T-cell (primary cell): ENCODE results near the gene TUBA1C. TPM values are rescaled to one million over a fixed set of nuclear protein-coding genes. Genes with fewer than 3 reads are reported as not detected.

ENCODE experiments used
- ATAC-seq, 4 experiments: fragments of 200-7000 bp in 3 of 4; fragments of 150-1000 bp in 1 of 4; cut with Tn5 transposase; replicated peaks in 1 of 4; 1 replicate in 3 of 4; 2 replicates in 1 of 4; pipeline ENCODE4 v1.10.0; 2021; ENCODE audit warnings: moderate library complexity in 3 of 4, mild to moderate bottlenecking in 2 of 4, moderate number of reproducible peaks in 1 of 4
- CTCF ChIA-PET, 2 donors: fragments of 300-600 bp; sonication (Branson Sonifier 250); formaldehyde crosslinking; loops; one replicate each; lab custom pipeline; 2022; ENCODE audit warnings: antibody characterized with exemption in 2 of 2; lab: Charles Lee
- POLR2A ChIA-PET, 2 donors: fragments of 300-600 bp; sonication (Branson Sonifier 250); formaldehyde crosslinking; loops; one replicate each; lab custom pipeline; 2022; ENCODE audit warnings: antibody characterized with exemption in 2 of 2; lab: Charles Lee
- DNase-seq, 35 experiments: peaks; one replicate each; pipeline versions ENCODE4 v3.0.0 to v3.0.0-alpha.2; 2013 to 2023
- H3K27ac ChIP-seq: one replicate; pipeline ENCODE4 v1.5.1; 2013; ENCODE audit warnings: low read length
- H3K27me3 ChIP-seq, 2 experiments: replicated peaks in 1 of 2; 1 replicate in 1 of 2; 2 replicates in 1 of 2; pipeline versions ENCODE4 v1.6.1 to v1.7.0; 2013; ENCODE audit warnings: low read length in 1 of 2, mixed read lengths in 1 of 2; ENCODE audit not compliant: control insufficient read depth in 2 of 2, insufficient read depth in 2 of 2; ENCODE audit errors: extremely low read depth in 1 of 2
- H3K36me3 ChIP-seq, 2 donors: 1 replicate in 1 of 2; 2 replicates in 1 of 2; pipeline versions ENCODE4 v1.6.1 to v1.7.0; 2013; ENCODE audit warnings: low read length in 1 of 2; ENCODE audit not compliant: control insufficient read depth in 2 of 2, insufficient read depth in 1 of 2; ENCODE audit errors: extremely low read depth in 1 of 2
- H3K4me1 ChIP-seq, 2 experiments: 1 replicate in 1 of 2; 2 replicates in 1 of 2; pipeline versions ENCODE4 v1.6.1 to v1.7.0; 2013; ENCODE audit warnings: low read length in 2 of 2, mixed read lengths in 1 of 2; ENCODE audit not compliant: insufficient read depth in 2 of 2, control insufficient read depth in 1 of 2; ENCODE audit errors: extremely low read depth in 1 of 2
- H3K4me3 ChIP-seq, 2 donors: 1 replicate in 1 of 2; 2 replicates in 1 of 2; pipeline versions ENCODE4 v1.5.1 to v1.7.0; 2013; ENCODE audit warnings: mild to moderate bottlenecking in 2 of 2, low read length in 1 of 2, moderate library complexity in 1 of 2; ENCODE audit not compliant: control insufficient read depth in 1 of 2; ENCODE audit errors: extremely low read depth in 1 of 2
- H3K9me3 ChIP-seq: 2 replicates; pipeline ENCODE4 v1.7.0; 2013
- H3K27ac Mint-ChIP-seq, 2 donors: one replicate each; pipeline ENCODE4 v1.8.0; 2020 to 2021; ENCODE audit warnings: mild to moderate bottlenecking in 2 of 2, mixed read lengths in 2 of 2
- H3K27me3 Mint-ChIP-seq, 2 donors: one replicate each; pipeline ENCODE4 v1.8.0; 2021 to 2022; ENCODE audit warnings: mixed read lengths in 2 of 2
- H3K36me3 Mint-ChIP-seq: one replicate; pipeline ENCODE4 v1.8.0; 2021; ENCODE audit warnings: mixed read lengths
- H3K4me1 Mint-ChIP-seq, 3 donors: one replicate each; pipeline ENCODE4 v1.8.0; 2020 to 2022; ENCODE audit warnings: mixed read lengths in 3 of 3, mild to moderate bottlenecking in 1 of 3
- H3K4me3 Mint-ChIP-seq, 3 donors: one replicate each; pipeline ENCODE4 v1.8.0; 2020 to 2022; ENCODE audit warnings: mild to moderate bottlenecking in 3 of 3, mixed read lengths in 3 of 3, moderate library complexity in 3 of 3
- H3K9me3 Mint-ChIP-seq, 3 donors: one replicate each; pipeline ENCODE4 v1.8.0; 2020 to 2022; ENCODE audit warnings: mixed read lengths in 3 of 3
- WGBS: methylation state at CpG from one replicate; pipeline ENCODE4 v1.1.5; 2013; ENCODE audit warnings: missing lambda C conversion rate; ENCODE audit not compliant: insufficient coverage; 5-methylcytosine and 5-hydroxymethylcytosine counted together
- total RNA-seq, 35 experiments: library from RNA in 6 of 35; stranded (reverse) in 6 of 35; fragments of 120-200 nt in 1 of 35; gene quantifications; one replicate each; pipeline versions ENCODE4 v1.2.1 to v1.2.4 and lab custom pipeline; 2013 to 2026

The TUBA1C gene
- total RNA-seq, 5 donors from 2014 or later (not counting 1 experiment from before 2014, with no cell fraction given): 16.4 to 53.7 (median 48.4) TPM

DNA sequence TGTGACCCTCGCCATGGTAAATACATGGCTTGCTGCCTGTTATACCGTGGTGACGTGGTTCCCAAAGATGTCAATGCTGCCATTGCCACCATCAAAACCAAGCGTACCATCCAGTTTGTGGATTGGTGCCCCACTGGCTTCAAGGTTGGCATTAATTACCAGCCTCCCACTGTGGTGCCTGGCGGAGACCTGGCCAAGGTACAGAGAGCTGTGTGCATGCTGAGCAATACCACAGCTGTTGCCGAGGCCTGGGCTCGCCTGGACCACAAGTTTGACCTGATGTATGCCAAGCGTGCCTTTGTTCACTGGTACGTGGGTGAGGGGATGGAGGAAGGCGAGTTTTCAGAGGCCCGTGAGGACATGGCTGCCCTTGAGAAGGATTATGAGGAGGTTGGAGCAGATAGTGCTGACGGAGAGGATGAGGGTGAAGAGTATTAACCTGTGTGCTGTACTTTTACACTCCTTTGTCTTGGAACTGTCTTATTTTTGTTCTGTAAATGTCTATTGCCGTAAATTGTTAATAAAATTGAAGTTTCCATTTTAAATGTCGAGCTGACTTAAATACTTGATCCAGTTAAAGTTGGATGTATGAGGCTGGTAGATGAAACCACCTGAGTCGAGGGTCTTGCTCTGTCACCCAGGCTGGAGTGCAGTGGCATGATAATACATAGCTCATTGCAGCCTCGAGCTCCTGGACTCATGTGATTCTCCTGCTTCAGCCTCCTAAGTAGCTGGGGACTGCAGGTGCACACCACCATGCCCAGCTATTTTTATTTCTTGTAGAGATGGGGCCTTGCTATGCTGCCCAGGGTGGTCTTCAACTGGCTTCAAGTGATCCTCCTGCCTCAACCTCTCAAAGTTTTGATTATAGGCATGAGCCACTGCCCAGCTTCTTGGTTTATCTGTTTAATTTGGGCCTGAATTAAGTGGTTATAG is 8.2 kb downstream of the TUBA1C start:
- ChIA-PET POLR2A (no interaction called here), CTCF (interaction anchor here (0.6 to 0.7 kb wide), 2 partner anchors 203 to 295 kb away, joined by 3 to 10 read pairs; partner anchors contain the start of gene RHEBL1 (in 1 of the 2))
- H3K27ac Mint-ChIP-seq: no peak overlapping the region
- H3K4me3 Mint-ChIP-seq: no peak overlapping the region
- H3K4me3 ChIP-seq: no peak overlapping the region
- H3K4me1 ChIP-seq: no peaks in the 10 kb centered on the region
- peaks cover 0 to 9% (median 3%) of the 10 kb centered on the region in 3 donors for H3K4me1 Mint-ChIP-seq
- DNase-seq: no peak
- ATAC-seq: no peak
- H3K27me3 ChIP-seq: no peaks in the 10 kb centered on the region
- no peaks in the 10 kb centered on the region for H3K9me3 ChIP-seq
- over 99% methylated on average over 11 of the region's 16 CpGs for WGBS
- H3K9me3 Mint-ChIP-seq: no peaks in the 10 kb centered on the region
- no peaks in the 10 kb centered on the region for H3K27me3 Mint-ChIP-seq
- H3K36me3 Mint-ChIP-seq: peaks cover 33% of the 10 kb centered on the region
- no peak overlapping the region for H3K27ac ChIP-seq
- peaks cover 3 to 28% of the 10 kb centered on the region in 2 donors for H3K36me3 ChIP-seq

- no peak overlapping the region for H3K27ac ChIP-seq
- H3K4me3 Mint-ChIP-seq: no peak overlapping the region
- peaks cover 0 to 6% (median 0%) of the 10 kb centered on the region in 3 donors for H3K4me1 Mint-ChIP-seq
- peaks cover 30% of the 10 kb centered on the region for H3K36me3 Mint-ChIP-seq
- H3K27me3 ChIP-seq: no peaks in the 10 kb centered on the region
- no peaks in the 10 kb centered on the region for H3K4me1 ChIP-seq
- H3K27ac Mint-ChIP-seq: no peak overlapping the region
- H3K4me3 ChIP-seq: no peak overlapping the region
- ChIA-PET POLR2A (no interaction called here), CTCF (interaction anchor here (0.6 to 0.7 kb wide), 2 partner anchors 204 to 296 kb away, joined by 3 to 10 read pairs; partner anchors contain the start of gene RHEBL1 (in 1 of the 2))
- WGBS: 60% methylated on average over 1 of the region's 6 CpGs
- no peaks in the 10 kb centered on the region for H3K9me3 ChIP-seq
- peaks cover 3 to 28% of the 10 kb centered on the region in 2 donors for H3K36me3 ChIP-seq
- DNase-seq: no peak
- no peak for ATAC-seq
- no peaks in the 10 kb centered on the region for H3K9me3 Mint-ChIP-seq
- no peaks in the 10 kb centered on the region for H3K27me3 Mint-ChIP-seq
These were observed 9.0 kb downstream of the TUBA1C start for GRCh38 chr12:49273726-49274395.

DNA sequence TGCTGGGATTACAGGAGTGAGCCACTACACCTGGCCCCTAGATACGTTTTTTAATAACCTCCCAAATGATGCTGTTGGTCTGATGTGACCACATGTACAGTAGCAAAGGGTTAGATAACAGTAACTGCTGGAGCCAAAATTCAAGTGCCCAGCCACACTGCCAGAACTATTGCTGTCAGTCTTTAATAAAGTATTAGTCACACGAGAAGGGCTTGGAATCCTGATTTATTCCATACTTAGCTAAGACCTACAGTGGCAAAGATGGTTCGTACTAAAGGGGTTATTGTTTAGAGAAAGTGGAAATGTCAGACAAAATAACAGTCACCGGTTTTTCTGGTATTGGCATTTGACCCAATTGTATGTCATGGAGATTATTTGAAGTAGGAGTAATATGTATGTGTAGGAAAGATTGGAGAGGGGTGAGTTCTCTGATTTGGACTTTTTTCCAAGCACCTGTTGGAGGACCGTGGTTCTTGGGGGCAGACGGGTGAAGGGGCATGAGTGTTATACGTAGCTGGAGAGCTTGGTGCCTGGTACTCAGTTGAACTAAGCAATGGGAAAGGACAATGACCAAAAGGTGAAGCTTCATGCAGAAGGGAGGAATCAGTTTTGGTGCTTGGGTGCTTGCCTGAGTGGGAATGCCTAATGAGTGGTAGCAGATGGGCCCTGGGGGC is 9.7 kb downstream of the TUBA1C start:
- H3K27ac ChIP-seq: no peak overlapping the region
- H3K9me3 Mint-ChIP-seq: no peaks in the 10 kb centered on the region

GRCh38 chr12:49276304-49277290 is 11.7 kb downstream of the TUBA1C start:
- WGBS: 90% methylated on average over 10 of the region's 13 CpGs
- Mint-ChIP-seq H3K27me3 (peaks cover 4 to 11% of the 10 kb centered on the region in 2 donors), H3K4me1 (no peaks in the 10 kb centered on the region), H3K36me3 (peaks cover 15% of the 10 kb centered on the region), H3K4me3 (no peak overlapping the region), H3K27ac (no peak overlapping the region), H3K9me3 (no peaks in the 10 kb centered on the region)
- DNase-seq (no peak), ATAC-seq (no peak)
- ChIA-PET CTCF (interaction anchor here in 1 of 2 donors (0.5 kb wide), 1 partner anchor 56 kb away, joined by 6 read pairs; no protein-coding TSS in a partner anchor), POLR2A (interaction anchor here in 1 of 2 donors (0.6 kb wide), 1 partner anchor 32 kb away, joined by 4 read pairs; no protein-coding TSS in a partner anchor)
- Histone ChIP-seq H3K27me3 (peaks cover 0 to 2% of the 10 kb centered on the region in 2 experiments), H3K27ac (no peak overlapping the region), H3K4me1 (no peaks in the 10 kb centered on the region), H3K36me3 (peaks cover 0 to 14% of the 10 kb centered on the region in 2 donors), H3K9me3 (no peaks in the 10 kb centered on the region), H3K4me3 (no peak overlapping the region)

More for the DNA sequence above, 9.7 kb downstream of the TUBA1C start:
- DNase-seq (no peak), ATAC-seq (no peak)
- ChIA-PET CTCF (interaction anchor here (0.5 to 0.6 kb wide), 3 partner anchors 21 to 201 kb away, joined by 4 to 7 read pairs (median 6); no protein-coding TSS in a partner anchor), POLR2A (no interaction called here)
- H3K4me1 ChIP-seq: no peaks in the 10 kb centered on the region
- no peaks in the 10 kb centered on the region for H3K9me3 ChIP-seq
- H3K4me3 Mint-ChIP-seq: no peak overlapping the region
- H3K4me3 ChIP-seq: no peak overlapping the region
- peaks cover 0 to 2% (median 0%) of the 10 kb centered on the region in 3 donors for H3K4me1 Mint-ChIP-seq
- no peak overlapping the region for H3K27ac Mint-ChIP-seq
- H3K27me3 ChIP-seq: no peaks in the 10 kb centered on the region
- H3K27me3 Mint-ChIP-seq: peaks cover 3 to 6% of the 10 kb centered on the region in 2 donors
- H3K36me3 Mint-ChIP-seq: peaks cover 30% of the 10 kb centered on the region
- H3K36me3 ChIP-seq: peaks cover 3 to 28% of the 10 kb centered on the region in 2 donors
- 94% methylated on average over 5 of the region's 7 CpGs for whole genome bisulfite sequencing

DNA sequence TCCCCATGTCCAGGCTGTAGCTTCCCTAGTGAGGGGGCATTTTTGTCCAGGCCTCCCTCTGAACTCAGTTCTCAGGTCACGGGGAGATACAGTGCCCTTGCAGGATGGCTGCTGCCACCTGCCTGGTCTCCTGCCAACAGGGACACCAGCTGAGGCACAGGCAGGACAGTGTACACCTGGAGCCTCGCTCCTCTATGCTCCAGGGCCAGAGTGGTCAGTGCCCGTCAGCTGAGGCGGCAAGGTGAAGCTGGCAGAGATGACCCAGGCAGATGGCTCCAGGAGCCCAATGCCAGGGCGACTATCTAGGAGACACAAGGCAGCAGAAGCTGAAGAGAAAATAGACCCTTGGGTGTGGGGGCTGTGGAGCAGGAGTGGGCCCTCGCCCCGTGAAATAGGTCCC is 12.6 kb downstream of the TUBA1C start:
- H3K9me3 Mint-ChIP-seq: no peaks in the 10 kb centered on the region

More for the DNA sequence above, 12.6 kb downstream of the TUBA1C start:
- WGBS: 92% methylated on average over 4 of the region's 7 CpGs
- peaks cover 0 to 12% of the 10 kb centered on the region in 2 donors for H3K36me3 ChIP-seq
- H3K4me1 ChIP-seq: no peaks in the 10 kb centered on the region
- ATAC-seq: no peak
- peaks cover 0 to 8% of the 10 kb centered on the region in 2 experiments for H3K27me3 ChIP-seq
- ChIA-PET CTCF (interaction anchor here in 1 of 2 donors (0.6 kb wide), 1 partner anchor 106 kb away, joined by 3 read pairs; no protein-coding TSS in a partner anchor), POLR2A (no interaction called here)
- Mint-ChIP-seq H3K4me1 (no peaks in the 10 kb centered on the region), H3K27me3 (peaks cover 9 to 14% of the 10 kb centered on the region in 2 donors), H3K27ac (no peak overlapping the region), H3K36me3 (peaks cover 15% of the 10 kb centered on the region), H3K4me3 (no peak overlapping the region)
- no peak overlapping the region for H3K4me3 ChIP-seq
- no peak for DNase-seq
- no peaks in the 10 kb centered on the region for H3K9me3 ChIP-seq
- no peak overlapping the region for H3K27ac ChIP-seq
